HL-60 (cell line): ENCODE measurements around the gene SIGLEC14.

ENCODE experiments used
- CTCF ChIP-seq: IDR thresholded peaks from one replicate; pipeline ENCODE4 v1.5.1; 2011; ENCODE audit warnings: low read length, control low read depth, inconsistent platforms; ENCODE audit not compliant: insufficient read depth
- GABPA ChIP-seq: IDR thresholded peaks from 2 replicates; pipeline ENCODE4 v1.6.1; 2012; ENCODE audit warnings: low read depth
- REST ChIP-seq: IDR thresholded peaks from 2 replicates; pipeline ENCODE4 v1.6.1; 2012; ENCODE audit warnings: low read depth; ENCODE audit not compliant: insufficient replicate concordance
- SPI1 ChIP-seq: IDR thresholded peaks from 2 replicates; pipeline ENCODE4 v1.6.1; 2012; ENCODE audit warnings: low read depth, mild to moderate bottlenecking, borderline replicate concordance

GRCh38 chr19:51593969-51594773 lies 52.5 kb downstream of the SIGLEC14 start:
- TF ChIP-seq CTCF = no peak
- peak; percentile 17 for TF ChIP-seq REST
- no peak for TF ChIP-seq SPI1
- TF ChIP-seq GABPA = peak; percentile 46; the same call in 1 of the 2 replicates
